PC-9 (cell line): ENCODE results near the gene BIRC2.

Experiments
- EZH2 ChIP-seq: fragments of 200-600 bp; sonication (generic); IDR thresholded peaks from 2 replicates; pipeline ENCODE4 v1.8.0; 2017; ENCODE audit warnings: antibody characterized with exemption, low read depth
- TF ChIP-seq, protein P1 (sequence below): fragments of 200-600 bp; sonication (generic); conservative IDR thresholded peaks from 2 replicates; pipeline ENCODE4 v1.6.1; 2017; ENCODE audit warnings: mixed run types, antibody characterized with exemption, mild to moderate bottlenecking, moderate library complexity

DNA sequence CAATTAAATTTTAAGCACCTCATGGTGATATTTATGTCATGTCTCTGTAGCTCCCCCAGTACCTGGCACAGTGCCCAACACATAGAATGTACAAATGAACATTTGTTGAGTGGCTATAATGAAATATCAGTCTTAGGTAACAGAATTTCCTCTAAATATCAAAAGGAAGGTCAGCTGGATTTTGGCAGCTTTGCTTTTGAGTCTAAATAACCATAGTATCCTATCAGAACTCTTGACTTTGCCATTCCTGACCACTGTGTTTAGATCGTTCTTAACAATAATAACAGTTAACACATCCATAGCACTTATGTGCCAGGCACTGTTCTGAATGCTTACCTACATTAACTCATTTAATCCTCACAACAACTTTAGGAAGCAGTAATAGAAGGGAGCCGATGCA, 79.0 kb downstream of the BIRC2 start:
- TF ChIP-seq, protein P1, sequence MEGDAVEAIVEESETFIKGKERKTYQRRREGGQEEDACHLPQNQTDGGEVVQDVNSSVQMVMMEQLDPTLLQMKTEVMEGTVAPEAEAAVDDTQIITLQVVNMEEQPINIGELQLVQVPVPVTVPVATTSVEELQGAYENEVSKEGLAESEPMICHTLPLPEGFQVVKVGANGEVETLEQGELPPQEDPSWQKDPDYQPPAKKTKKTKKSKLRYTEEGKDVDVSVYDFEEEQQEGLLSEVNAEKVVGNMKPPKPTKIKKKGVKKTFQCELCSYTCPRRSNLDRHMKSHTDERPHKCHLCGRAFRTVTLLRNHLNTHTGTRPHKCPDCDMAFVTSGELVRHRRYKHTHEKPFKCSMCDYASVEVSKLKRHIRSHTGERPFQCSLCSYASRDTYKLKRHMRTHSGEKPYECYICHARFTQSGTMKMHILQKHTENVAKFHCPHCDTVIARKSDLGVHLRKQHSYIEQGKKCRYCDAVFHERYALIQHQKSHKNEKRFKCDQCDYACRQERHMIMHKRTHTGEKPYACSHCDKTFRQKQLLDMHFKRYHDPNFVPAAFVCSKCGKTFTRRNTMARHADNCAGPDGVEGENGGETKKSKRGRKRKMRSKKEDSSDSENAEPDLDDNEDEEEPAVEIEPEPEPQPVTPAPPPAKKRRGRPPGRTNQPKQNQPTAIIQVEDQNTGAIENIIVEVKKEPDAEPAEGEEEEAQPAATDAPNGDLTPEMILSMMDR, result no peak
- no peak for TF ChIP-seq EZH2
